HG02610 (cell line): Measurements from ENCODE around the gene SLC5A6.
"Not testable (repeated sequence)": the region's sequence is repeated elsewhere in the genome, so short reads cannot be mapped to it uniquely, and the experiment has no call there.

Experiments
- ATAC-seq: cut with Tn5 transposase; IDR thresholded peaks from one replicate; pipeline ENCODE4 v1.9.1; 2021; ENCODE audit warnings: mild to moderate bottlenecking, moderate library complexity; ENCODE audit not compliant: unreplicated experiment

The SLC5A6 gene

GRCh38 chr2:27177441-27178351, 34.4 kb downstream of the SLC5A6 start:
- no peak for ATAC-seq

- not testable (repeated sequence) for ATAC-seq
These were observed 36.3 kb downstream of the SLC5A6 start for GRCh38 chr2:27175781-27176180.

- ATAC-seq = no peak
These were observed 36.7 kb downstream of the SLC5A6 start for GRCh38 chr2:27175330-27175729.

- ATAC-seq = no peak
These were observed 37.4 kb downstream of the SLC5A6 start for GRCh38 chr2:27174638-27175037.

- ATAC-seq = no peak
These were observed 40.7 kb downstream of the SLC5A6 start for GRCh38 chr2:27171351-27171848.

GRCh38 chr2:27170581-27171337, 41.3 kb downstream of the SLC5A6 start:
- no peak for ATAC-seq

- no peak for ATAC-seq
These were observed 46.9 kb downstream of the SLC5A6 start for GRCh38 chr2:27164960-27165763.

GRCh38 chr2:27162151-27163121, 49.6 kb downstream of the SLC5A6 start:
- no peak for ATAC-seq

- no peak for ATAC-seq
These were observed 51.9 kb downstream of the SLC5A6 start for GRCh38 chr2:27160191-27160590.

GRCh38 chr2:27159271-27159670, 52.8 kb downstream of the SLC5A6 start:
- ATAC-seq = no peak

GRCh38 chr2:27158468-27158867, 53.6 kb downstream of the SLC5A6 start:
- no peak for ATAC-seq

GRCh38 chr2:27155069-27155520, 57.0 kb downstream of the SLC5A6 start:
- no peak for ATAC-seq

- no peak for ATAC-seq
These were observed 57.6 kb downstream of the SLC5A6 start for GRCh38 chr2:27154488-27154887.

GRCh38 chr2:27152796-27153464, 59.1 kb downstream of the SLC5A6 start:
- no peak for ATAC-seq

GRCh38 chr2:27152102-27152795, 59.8 kb downstream of the SLC5A6 start:
- no peak for ATAC-seq

- no peak for ATAC-seq
These were observed 61.3 kb downstream of the SLC5A6 start for GRCh38 chr2:27150639-27151230.
